Measurements from ENCODE around the gene SUPT5H.
"Not testable (repeated sequence)": the region's sequence is repeated elsewhere in the genome, so short reads cannot be mapped to it uniquely, and the experiment has no call there.

Gene SUPT5H

GRCh38 chr19:39463403-39463802 lies 18.0 kb downstream of the SUPT5H start:
- in situ Hi-C loops (cut with MboI; ENCODE audit: low sequenced_read_pairs): no loop called here

DNA sequence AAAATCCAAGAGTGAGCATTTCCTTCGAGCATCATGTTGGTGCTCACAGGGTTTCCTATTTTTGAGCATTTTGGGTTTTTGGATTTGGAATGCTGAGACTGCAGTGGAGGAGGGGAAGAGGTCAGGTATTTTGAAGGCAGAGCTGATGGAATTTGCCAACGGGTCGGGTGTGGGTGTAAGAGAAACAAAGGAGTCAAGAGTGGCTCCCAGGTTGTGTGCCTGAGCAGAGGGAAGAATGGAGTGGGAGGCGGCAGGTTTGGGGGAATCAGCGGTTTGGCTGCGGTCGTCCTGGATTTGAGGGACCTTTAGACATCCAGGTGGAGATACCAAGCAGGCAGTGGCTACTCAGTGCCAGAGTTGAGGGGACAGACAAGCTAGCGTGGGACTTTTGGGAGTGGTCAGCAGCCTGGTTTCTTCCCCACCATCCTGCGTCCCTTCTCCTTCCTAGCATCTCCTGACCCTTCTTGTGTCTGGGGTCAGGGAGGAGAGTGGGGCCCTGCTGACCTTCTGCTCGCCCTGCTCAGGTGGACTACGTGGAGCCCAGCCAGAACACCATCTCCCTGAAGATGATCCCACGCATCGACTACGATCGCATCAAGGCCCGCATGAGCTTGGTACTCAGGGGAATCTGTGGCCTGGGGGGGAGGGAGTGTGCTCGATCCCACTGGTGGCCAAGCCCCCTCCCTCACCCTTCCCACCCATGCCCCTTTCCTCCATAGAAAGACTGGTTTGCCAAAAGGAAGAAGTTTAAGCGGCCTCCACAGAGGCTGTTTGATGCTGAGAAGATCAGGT lies 20.8 kb downstream of the SUPT5H start:
- in situ Hi-C loops (cut with MboI; ENCODE audit: low sequenced_read_pairs): no loop called here

DNA sequence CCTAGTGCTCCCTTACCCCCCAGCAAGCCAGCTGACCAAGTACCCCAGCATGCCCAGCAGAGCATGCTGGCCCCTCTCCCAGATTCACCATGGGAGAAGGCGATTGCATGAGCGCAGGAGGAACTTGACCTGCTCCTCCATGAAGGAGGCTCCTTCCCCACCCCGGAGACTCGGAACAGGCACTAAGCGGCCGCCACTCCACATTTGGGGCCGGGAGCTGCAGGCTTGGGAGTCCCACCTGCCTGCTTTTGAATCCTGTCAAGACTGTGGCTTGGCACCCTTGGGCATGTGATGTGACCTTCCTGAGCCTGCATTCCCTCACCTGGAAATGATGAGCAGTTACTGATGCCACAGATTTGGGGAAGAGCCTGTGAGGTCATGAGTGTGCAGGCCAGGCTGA lies 22.6 kb downstream of the SUPT5H start:
- in situ Hi-C loops (cut with MboI; ENCODE audit: low sequenced_read_pairs): no loop called here

GRCh38 chr19:39469036-39469435 lies 23.7 kb downstream of the SUPT5H start:
- in situ Hi-C loops (cut with MboI; ENCODE audit: low sequenced_read_pairs): no loop called here

GRCh38 chr19:39469567-39469966 lies 24.2 kb downstream of the SUPT5H start:
- in situ Hi-C loops (cut with MboI; ENCODE audit: low sequenced_read_pairs): no loop called here

DNA sequence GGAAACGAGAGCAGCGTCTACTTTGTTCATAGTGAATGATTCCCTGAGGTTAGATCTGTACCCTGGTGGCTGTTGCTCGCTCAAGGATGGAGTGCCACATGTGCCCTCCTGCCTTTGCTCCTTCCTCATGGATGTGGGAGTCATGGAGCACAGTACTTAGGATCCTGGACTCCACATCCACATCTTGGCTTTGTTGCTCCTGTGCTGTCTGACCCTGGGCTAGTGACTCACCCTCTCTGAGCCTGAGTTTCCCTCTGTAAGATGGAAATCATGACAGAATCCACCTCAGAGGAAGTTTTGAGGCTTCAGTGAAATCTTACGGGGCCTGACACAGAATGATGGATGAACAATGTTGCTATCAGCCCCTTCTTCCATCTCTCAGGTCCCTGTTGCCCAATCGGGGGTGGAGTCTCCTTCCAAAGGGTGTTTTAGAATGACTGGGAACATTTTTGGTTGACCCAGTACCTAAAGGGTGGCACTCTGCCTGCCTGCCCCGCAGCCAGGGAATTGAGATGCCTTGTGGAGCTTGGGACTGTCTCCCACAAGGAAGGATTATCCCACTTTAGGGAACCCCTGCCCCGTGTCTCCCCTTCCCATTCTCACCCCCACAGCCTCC lies 25.4 kb downstream of the SUPT5H start:
- in situ Hi-C loops (cut with MboI; ENCODE audit: low sequenced_read_pairs): no loop called here

- in situ Hi-C loops (cut with MboI; ENCODE audit: low sequenced_read_pairs): no loop called here
Observed at GRCh38 chr19:39471756-39472536, 26.6 kb downstream of the SUPT5H start.

DNA sequence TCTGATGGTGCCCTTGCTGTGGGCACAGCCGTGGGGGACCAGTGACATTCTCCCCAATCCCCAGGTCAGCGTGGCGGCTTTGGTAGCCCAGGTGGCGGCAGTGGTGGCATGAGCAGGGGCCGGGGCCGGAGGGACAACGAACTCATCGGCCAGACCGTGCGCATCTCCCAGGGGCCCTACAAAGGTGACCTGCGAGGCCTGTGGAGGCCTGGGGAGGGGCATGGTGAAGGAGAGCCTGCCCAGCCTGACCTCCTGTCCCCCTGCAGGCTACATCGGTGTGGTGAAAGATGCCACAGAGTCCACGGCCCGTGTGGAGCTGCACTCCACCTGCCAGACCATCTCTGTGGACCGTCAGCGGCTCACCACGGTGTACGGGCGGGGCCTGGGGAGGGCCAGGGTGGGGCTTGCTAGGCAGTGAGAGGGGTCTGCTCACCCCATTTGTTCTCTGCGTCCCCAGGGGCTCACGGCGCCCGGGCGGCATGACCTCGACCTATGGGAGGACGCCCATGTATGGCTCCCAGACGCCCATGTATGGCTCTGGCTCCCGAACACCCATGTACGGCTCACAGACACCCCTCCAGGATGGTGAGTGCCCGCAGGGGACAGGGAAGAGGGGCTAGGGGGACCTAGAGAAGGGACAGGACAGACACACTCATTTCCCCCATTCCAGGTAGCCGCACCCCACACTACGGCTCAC lies 27.5 kb downstream of the SUPT5H start:
- in situ Hi-C loops (cut with MboI; ENCODE audit: low sequenced_read_pairs): no loop called here

- in situ Hi-C loops (cut with MboI; ENCODE audit: low sequenced_read_pairs): no loop called here
Observed at GRCh38 chr19:39473443-39473960, 28.1 kb downstream of the SUPT5H start.

DNA sequence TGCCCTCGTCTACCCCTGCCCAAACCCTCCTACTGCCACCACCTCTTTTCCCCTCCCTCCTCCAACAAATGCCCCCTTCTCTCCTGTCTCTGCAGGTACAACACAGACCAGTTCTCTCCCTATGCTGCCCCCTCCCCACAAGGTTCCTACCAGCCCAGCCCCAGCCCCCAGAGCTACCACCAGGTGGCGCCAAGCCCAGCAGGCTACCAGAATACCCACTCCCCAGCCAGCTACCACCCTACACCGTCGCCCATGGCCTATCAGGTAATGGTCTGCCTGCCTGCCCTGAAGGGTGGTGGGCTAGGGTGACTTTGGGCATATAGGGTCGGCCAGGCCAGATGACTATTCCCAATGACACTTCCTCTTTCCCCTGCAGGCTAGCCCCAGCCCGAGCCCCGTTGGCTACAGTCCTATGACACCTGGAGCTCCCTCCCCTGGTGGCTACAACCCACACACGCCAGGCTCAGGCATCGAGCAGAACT lies 28.8 kb downstream of the SUPT5H start:
- in situ Hi-C loops (cut with MboI; ENCODE audit: low sequenced_read_pairs): no loop called here

DNA sequence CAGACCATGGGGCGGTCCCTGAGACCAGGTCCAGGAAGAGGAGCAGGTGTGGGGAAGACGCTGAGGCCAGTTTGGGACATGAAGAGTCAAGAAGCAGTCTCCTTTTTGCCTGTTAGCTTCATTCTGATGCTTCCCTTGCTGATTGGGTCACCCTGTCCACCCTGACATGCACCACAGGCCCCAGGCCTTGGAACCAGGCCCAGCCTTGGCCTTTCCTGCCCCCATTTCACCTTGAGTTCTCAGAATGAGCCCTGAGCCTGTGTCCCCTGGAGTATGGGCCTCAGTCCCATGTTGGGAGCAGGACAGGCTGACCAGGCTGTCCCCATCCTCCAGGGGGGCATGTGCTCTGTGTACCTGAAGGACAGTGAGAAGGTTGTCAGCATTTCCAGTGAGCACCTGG lies 30.4 kb downstream of the SUPT5H start:
- in situ Hi-C loops (cut with MboI; ENCODE audit: low sequenced_read_pairs): no loop called here

- in situ Hi-C loops (cut with MboI; ENCODE audit: low sequenced_read_pairs): not testable (repeated sequence)
Observed at GRCh38 chr19:39479319-39479801, 34.0 kb downstream of the SUPT5H start.

GRCh38 chr19:39479916-39480315 lies 34.5 kb downstream of the SUPT5H start:
- in situ Hi-C loops (cut with MboI; ENCODE audit: low sequenced_read_pairs): no loop called here

DNA sequence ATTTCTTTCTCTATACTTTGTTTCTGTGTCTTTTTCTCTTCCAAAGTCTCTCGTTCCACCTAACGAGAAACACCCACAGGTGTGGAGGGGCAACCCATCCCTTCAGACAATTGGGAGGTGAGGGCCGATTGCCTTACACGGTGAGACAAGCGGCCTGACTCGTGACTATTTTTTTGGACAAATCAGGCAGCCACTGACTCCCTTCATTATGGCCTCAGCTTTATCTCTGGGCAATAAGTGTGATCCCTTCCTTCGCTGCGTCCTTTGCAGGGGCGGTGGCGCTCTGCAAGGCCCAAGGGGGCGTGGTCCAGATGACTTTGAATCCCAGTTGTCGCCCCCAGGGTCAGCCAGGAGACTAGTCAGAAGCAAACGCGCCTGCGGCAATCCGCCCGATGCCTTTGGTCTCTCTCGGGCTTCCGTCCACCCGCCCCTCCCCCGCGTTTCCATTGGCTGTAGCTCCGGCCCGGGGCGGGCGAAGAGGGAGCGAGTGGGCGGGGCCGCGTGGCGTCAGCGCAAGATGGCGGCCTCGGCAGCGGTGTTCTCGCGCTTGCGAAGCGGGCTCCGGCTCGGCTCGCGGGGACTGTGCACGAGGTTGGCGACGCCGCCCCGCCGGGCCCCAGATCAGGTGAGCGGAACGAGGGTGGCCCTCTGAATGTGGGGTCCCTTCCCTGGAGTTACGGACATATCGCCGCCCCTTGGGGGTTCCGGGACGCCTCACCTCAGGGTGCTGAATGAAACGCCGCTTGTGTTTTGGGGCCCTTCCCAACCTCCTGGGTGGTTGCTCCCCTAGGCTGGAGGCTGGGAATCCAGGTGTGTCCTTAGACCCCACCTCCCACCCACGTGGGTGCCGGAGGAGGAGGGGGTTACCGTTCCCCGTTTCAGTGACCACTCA lies 35.2 kb downstream of the SUPT5H start, which contains the start of gene TIMM50:
TIMM50 (plus strand) TSS at position 502 of the 892 bp plus-strand sequence; CDS start at position 518, 16 bp downstream.
- in situ Hi-C loops (cut with MboI; ENCODE audit: low sequenced_read_pairs): no loop called here

DNA sequence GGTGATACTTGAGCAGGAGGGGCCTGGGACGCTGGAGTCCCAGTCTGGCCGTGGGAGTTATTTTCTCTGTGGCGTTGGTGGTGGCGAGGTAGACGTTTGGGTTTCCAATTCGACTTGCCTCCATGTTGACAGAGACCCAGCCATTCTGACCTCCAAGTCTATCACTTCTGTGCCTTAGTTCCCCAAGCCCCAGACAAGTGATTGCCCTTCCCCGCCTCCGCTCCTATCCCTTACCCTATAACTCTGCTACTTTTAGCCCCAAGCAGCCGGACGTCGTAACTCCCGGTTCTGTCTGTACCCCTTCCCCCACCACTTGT lies 35.8 kb downstream of the SUPT5H start:
- in situ Hi-C loops (cut with MboI; ENCODE audit: low sequenced_read_pairs): no loop called here

GRCh38 chr19:39481676-39482075 lies 36.3 kb downstream of the SUPT5H start:
- in situ Hi-C loops (cut with MboI; ENCODE audit: low sequenced_read_pairs): no loop called here

DNA sequence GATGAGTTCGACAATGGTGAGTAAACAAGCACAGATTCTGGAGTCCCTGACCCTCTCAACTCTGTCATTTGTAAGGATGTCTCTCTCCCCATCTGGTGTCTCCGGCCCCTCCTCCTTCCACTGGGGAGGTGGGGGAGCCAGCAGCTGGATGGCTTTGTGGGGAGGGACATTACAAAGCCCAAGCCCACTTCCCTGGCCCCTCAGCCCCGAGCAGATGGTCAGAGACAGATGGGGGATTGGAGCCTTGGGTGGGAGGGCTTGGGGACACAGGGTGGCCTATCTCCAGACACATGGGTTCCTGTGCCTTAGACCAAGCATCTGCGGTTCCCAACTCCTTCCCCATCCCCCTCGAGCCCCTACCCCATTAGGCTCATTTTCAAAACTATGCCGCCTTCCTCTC lies 37.8 kb downstream of the SUPT5H start:
- in situ Hi-C loops (cut with MboI; ENCODE audit: low sequenced_read_pairs): no loop called here

DNA sequence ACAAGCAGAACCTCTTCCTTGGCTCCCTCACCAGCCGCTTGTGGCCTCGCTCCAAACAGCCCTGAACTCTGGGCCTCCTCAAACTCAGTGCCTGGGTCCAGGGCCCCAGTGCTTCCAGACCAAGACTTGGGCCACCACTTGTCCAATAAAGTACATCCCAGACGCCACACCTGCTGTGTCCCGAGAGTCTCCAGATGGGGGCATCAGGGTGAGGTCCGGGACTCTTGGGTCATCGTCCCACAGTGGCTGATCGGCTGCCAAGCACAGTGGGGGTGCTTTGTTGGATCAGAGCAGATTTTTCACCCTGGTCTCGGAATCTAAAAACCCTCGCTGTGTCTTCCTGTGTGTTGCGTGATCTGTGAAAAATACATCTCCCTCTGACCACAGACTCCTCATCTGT lies 44.4 kb downstream of the SUPT5H start:
- in situ Hi-C loops (cut with MboI; ENCODE audit: low sequenced_read_pairs): no loop called here

DNA sequence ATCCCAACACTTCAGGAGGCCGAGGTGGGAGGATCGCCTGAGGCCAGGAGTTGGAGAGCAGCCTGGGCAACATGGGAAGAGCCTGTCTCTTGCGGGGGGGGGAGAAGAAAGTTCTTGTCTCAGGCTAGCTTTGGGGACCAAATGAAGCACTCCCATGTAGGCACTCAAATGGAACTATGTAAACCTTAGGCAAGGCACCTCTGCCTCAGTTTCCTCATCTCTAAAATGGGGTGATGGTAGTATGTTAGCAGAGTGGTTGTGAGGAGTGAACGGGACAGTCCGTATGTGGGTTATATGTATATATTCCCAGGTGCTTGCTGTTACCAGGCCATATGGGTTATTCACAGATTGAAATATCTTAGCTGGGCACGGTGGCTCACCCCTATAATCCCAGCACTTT lies 46.8 kb downstream of the SUPT5H start:
- in situ Hi-C loops (cut with MboI; ENCODE audit: low sequenced_read_pairs): no loop called here

GRCh38 chr19:39492788-39493187 lies 47.4 kb downstream of the SUPT5H start:
- in situ Hi-C loops (cut with MboI; ENCODE audit: low sequenced_read_pairs): no loop called here

Data from HL-60/S4 treated with retinoic acid at 250 ng/mL for 4 days and 3 days (cell line).